Fibroblast of lung (primary cell): ENCODE data around the gene NFYC. TPM values are rescaled to one million over a fixed set of nuclear protein-coding genes. Genes with fewer than 3 reads are reported as not detected.

Experiments used
- DNase-seq, 2 donors: peaks; one replicate each; pipeline versions ENCODE4 v3.0.0 to v3.0.0-alpha.2; 2010; ENCODE audit warnings: low read depth in 2 of 2
- H2AFZ ChIP-seq: 2 replicates; pipeline ENCODE4 v1.5.1; 2012; ENCODE audit warnings: low read length, control low read depth, inconsistent platforms
- H3K27ac ChIP-seq: 2 replicates; pipeline ENCODE4 v1.5.1; 2011; ENCODE audit warnings: low read length, control low read depth; ENCODE audit not compliant: insufficient read depth
- H3K27me3 ChIP-seq: 2 replicates; pipeline ENCODE4 v1.5.1; 2011; ENCODE audit warnings: mild to moderate bottlenecking, low read length; ENCODE audit not compliant: control insufficient read depth, insufficient read depth
- H3K36me3 ChIP-seq: 2 replicates; pipeline ENCODE4 v1.5.1; 2011; ENCODE audit warnings: low read length; ENCODE audit not compliant: control insufficient read depth, insufficient read depth
- H3K4me1 ChIP-seq: 2 replicates; pipeline ENCODE4 v1.5.1; 2011; ENCODE audit warnings: low read length; ENCODE audit not compliant: control insufficient read depth, insufficient read depth; ENCODE audit errors: extremely low read depth
- H3K4me2 ChIP-seq: 2 replicates; pipeline ENCODE4 v1.5.1; 2011; ENCODE audit warnings: low read length, control low read depth; ENCODE audit not compliant: insufficient read depth; ENCODE audit errors: extremely low read depth
- H3K4me3 ChIP-seq, 4 experiments: fragments of 200-600 bp in 1 of 4; sonication (generic) in 1 of 4; replicated peaks in 1 of 4; 2 replicates each; pipeline ENCODE4 v1.5.1; 2011 to 2016; ENCODE audit warnings: low read length in 4 of 4, low read depth in 3 of 4, mild to moderate bottlenecking in 3 of 4, control low read depth in 2 of 4, inconsistent platforms in 1 of 4, mixed read lengths in 1 of 4; ENCODE audit not compliant: insufficient read depth in 1 of 4; ENCODE audit errors: control extremely low read depth in 1 of 4
- H3K79me2 ChIP-seq: 2 replicates; pipeline ENCODE4 v1.5.1; 2012; ENCODE audit warnings: mild to moderate bottlenecking, low read length, inconsistent platforms; ENCODE audit not compliant: control insufficient read depth, insufficient read depth
- H3K9ac ChIP-seq: 2 replicates; pipeline ENCODE4 v1.5.1; 2011; ENCODE audit warnings: mild to moderate bottlenecking, low read length, control low read depth; ENCODE audit not compliant: insufficient read depth
- H3K9me3 ChIP-seq: 2 replicates; pipeline ENCODE4 v1.5.1; 2012; ENCODE audit warnings: low read depth, low read length; ENCODE audit not compliant: control insufficient read depth, insufficient read depth
- H4K20me1 ChIP-seq: 2 replicates; pipeline ENCODE4 v1.5.1; 2011; ENCODE audit warnings: low read length; ENCODE audit not compliant: control insufficient read depth, insufficient read depth; ENCODE audit errors: extremely low read depth
- EZH2 ChIP-seq: IDR thresholded peaks from 2 replicates; pipeline ENCODE4 v1.5.1; 2012; ENCODE audit warnings: low read length, control low read depth, mild to moderate bottlenecking; ENCODE audit errors: missing control alignments
- polyA plus RNA-seq, 2 donors: library from polyadenylated mRNA; depleted of rRNA in 1 of 2; stranded (reverse) in 1 of 2; unstranded in 1 of 2; fragments of >200 nt; gene quantifications; 2 replicates each; pipeline ENCODE4 v1.2.1, GENCODE V29; 2011 to 2012; ENCODE audit warnings: missing spikeins in 1 of 2
- total RNA-seq: library from RNA; depleted of rRNA; stranded (reverse); fragments of >200 nt; gene quantifications from 2 replicates; pipeline ENCODE4 v1.2.1, GENCODE V29; 2014
- TF ChIP-seq, protein P1 (sequence below), 2 donors: IDR thresholded peaks in 1 of 2; conservative IDR thresholded peaks in 1 of 2; 1 replicate in 1 of 2; 2 replicates in 1 of 2; pipeline ENCODE4 v1.5.1; 2011 to 2012; ENCODE audit warnings: low read length in 2 of 2, control low read depth in 1 of 2, inconsistent platforms in 1 of 2, low read depth in 1 of 2, mild to moderate bottlenecking in 1 of 2

NFYC gene
- total and polyA plus RNA-seq, 2 donors (not counting 1 experiment from before 2014, with no cell fraction given): 23.8 to 31.0 TPM

- peak; percentile 67 to 75 for DNase-seq
- H3K9me3 ChIP-seq: no peaks in the 10 kb centered on the region
- TF ChIP-seq, protein P1, sequence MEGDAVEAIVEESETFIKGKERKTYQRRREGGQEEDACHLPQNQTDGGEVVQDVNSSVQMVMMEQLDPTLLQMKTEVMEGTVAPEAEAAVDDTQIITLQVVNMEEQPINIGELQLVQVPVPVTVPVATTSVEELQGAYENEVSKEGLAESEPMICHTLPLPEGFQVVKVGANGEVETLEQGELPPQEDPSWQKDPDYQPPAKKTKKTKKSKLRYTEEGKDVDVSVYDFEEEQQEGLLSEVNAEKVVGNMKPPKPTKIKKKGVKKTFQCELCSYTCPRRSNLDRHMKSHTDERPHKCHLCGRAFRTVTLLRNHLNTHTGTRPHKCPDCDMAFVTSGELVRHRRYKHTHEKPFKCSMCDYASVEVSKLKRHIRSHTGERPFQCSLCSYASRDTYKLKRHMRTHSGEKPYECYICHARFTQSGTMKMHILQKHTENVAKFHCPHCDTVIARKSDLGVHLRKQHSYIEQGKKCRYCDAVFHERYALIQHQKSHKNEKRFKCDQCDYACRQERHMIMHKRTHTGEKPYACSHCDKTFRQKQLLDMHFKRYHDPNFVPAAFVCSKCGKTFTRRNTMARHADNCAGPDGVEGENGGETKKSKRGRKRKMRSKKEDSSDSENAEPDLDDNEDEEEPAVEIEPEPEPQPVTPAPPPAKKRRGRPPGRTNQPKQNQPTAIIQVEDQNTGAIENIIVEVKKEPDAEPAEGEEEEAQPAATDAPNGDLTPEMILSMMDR (conservative IDR thresholded peaks at IDR 0.05 in 1 of 2, IDR thresholded peaks at IDR 0.05 in 1 of 2; ENCODE audit: low read depth in 1 of 2, low read length in 2 of 2): no peak
- no peak for TF ChIP-seq EZH2
- H3K36me3 ChIP-seq: no peaks in the 10 kb centered on the region
- peak overlapping the region; percentile 55 for H3K9ac ChIP-seq
- H3K4me2 ChIP-seq: peak overlapping the region; percentile 76
- H3K4me3 ChIP-seq: peak overlapping the region; percentile 40 to 60 (median 46)
- no peak overlapping the region for H3K27ac ChIP-seq
- no peaks in the 10 kb centered on the region for H3K79me2 ChIP-seq
- H2AFZ ChIP-seq: peak overlapping the region; percentile 25
- peaks cover 9% of the 10 kb centered on the region for H3K27me3 ChIP-seq
- no peaks in the 10 kb centered on the region for H4K20me1 ChIP-seq
- H3K4me1 ChIP-seq: peaks cover 4% of the 10 kb centered on the region
These were observed 110.7 kb downstream of the NFYC start for GRCh38 chr1:40802078-40802741.

GRCh38 chr1:40802742-40803113 lies 111.2 kb downstream of the NFYC start:
- Histone ChIP-seq H3K9ac (no peak overlapping the region), H3K27ac (no peak overlapping the region), H3K9me3 (no peaks in the 10 kb centered on the region), H3K4me2 (no peak overlapping the region), H2AFZ (no peak overlapping the region), H3K27me3 (peaks cover 11% of the 10 kb centered on the region), H3K36me3 (no peaks in the 10 kb centered on the region), H4K20me1 (no peaks in the 10 kb centered on the region), H3K4me1 (peaks cover 4% of the 10 kb centered on the region), H3K4me3 (no peak overlapping the region), H3K79me2 (no peaks in the 10 kb centered on the region)
- TF ChIP-seq, protein P1 (conservative IDR thresholded peaks at IDR 0.05 in 1 of 2, IDR thresholded peaks at IDR 0.05 in 1 of 2; ENCODE audit: low read depth in 1 of 2, low read length in 2 of 2): no peak
- no peak for TF ChIP-seq EZH2
- DNase-seq: no peak

GRCh38 chr1:40803447-40803846 lies 111.9 kb downstream of the NFYC start:
- Histone ChIP-seq H3K4me1 (peaks cover 4% of the 10 kb centered on the region), H4K20me1 (no peaks in the 10 kb centered on the region), H3K27ac (no peak overlapping the region), H3K9ac (no peak overlapping the region), H3K36me3 (no peaks in the 10 kb centered on the region), H2AFZ (no peak overlapping the region), H3K27me3 (peaks cover 12% of the 10 kb centered on the region), H3K79me2 (no peaks in the 10 kb centered on the region), H3K4me3 (no peak overlapping the region), H3K9me3 (no peaks in the 10 kb centered on the region), H3K4me2 (no peak overlapping the region)
- no peak for DNase-seq
- TF ChIP-seq, protein P1 (conservative IDR thresholded peaks at IDR 0.05 in 1 of 2, IDR thresholded peaks at IDR 0.05 in 1 of 2; ENCODE audit: low read depth in 1 of 2, low read length in 2 of 2): no peak
- no peak for TF ChIP-seq EZH2
